NCI-H345 (cell line): ENCODE measurements around the gene NAXD.
"Not testable (repeated sequence)": the region's sequence is repeated elsewhere in the genome, so short reads cannot be mapped to it uniquely, and the experiment has no call there.

ENCODE experiments used
- DNase-seq: peaks from one replicate; lab custom pipeline; 2025; lab: John Stamatoyannopoulos, UW

NAXD gene

GRCh38 chr13:110664673-110665072, 49.3 kb downstream of the NAXD start:
- no peak for DNase-seq

- no peak for DNase-seq
Observed at GRCh38 chr13:110665491-110666254, 50.3 kb downstream of the NAXD start.

DNA sequence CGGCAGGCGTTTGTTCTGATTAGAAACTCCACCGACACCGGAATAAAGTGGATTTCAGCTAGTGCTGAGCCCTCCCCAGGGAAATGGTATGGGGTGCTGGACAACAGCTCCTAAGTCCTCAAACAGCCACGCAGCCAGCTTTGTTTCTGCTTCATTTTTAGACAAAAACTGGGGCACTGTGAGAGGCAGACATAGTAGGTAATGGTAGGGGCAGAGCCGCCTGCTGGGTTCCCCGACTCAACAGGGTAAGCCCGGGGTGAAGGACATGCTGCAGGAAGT, 50.8 kb downstream of the NAXD start:
- DNase-seq, result no peak

DNA sequence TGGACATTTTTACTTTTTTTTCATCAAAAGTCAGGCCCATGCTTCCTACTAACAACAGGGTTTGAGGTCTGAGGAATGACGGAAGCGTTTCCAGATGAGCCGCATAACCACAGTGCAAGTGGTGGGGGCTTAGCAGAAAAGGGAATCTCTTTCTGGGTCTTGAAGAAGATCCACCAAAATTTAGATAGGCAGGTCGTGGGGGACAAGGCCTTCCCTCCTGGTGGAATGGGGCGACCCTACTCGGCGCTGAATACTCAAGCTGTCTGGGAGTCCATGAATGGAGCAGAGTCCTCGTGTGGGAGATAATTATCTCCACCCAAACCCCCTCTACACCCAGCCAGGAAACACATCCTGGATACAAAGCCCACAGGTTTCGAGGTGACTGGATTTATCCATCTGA, 53.7 kb downstream of the NAXD start:
- no peak for DNase-seq

- not testable (repeated sequence) for DNase-seq
Observed at GRCh38 chr13:110669814-110670213, 54.5 kb downstream of the NAXD start.

GRCh38 chr13:110676595-110677587, 61.5 kb downstream of the NAXD start:
- no peak for DNase-seq

DNA sequence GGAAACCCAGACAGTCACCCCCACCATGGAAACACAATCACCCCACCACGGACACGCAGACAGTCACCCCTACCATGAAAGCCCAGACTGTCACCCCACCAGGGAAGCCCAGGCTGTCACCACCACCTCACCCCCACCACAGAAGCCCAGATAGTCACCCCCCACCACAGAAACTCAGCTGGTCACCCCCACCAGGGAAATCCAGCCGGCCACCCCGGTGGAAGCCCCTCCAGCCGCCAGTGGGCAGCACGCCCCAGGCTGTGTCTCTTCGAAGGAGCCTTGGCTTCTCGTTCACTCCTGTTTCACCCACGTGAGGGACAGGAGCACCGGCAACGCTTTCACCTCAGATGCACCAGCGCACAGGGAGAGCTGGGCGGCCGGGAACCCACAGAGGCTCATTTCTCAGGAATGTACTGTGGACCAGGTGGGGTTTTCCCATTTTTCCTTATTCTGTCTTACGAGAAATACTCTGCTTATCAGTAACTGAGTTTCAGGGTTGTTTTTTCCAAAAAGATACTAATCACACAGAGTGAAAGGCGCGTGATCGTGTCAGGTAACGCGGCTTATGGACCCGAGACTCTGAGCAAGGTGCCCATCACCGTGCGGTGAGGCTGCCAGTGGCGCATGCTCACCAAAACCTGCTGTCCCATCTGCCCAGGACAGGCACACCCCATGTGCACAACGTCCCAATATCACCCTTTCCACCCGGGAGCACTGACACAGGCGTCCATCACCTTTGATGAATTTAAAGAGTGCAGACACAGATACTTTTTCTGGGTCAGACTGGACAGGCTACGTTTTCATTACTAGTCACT, 62.6 kb downstream of the NAXD start:
- DNase-seq, result no peak

- DNase-seq, result no peak
Observed at GRCh38 chr13:110680852-110681251, 65.5 kb downstream of the NAXD start.

DNA sequence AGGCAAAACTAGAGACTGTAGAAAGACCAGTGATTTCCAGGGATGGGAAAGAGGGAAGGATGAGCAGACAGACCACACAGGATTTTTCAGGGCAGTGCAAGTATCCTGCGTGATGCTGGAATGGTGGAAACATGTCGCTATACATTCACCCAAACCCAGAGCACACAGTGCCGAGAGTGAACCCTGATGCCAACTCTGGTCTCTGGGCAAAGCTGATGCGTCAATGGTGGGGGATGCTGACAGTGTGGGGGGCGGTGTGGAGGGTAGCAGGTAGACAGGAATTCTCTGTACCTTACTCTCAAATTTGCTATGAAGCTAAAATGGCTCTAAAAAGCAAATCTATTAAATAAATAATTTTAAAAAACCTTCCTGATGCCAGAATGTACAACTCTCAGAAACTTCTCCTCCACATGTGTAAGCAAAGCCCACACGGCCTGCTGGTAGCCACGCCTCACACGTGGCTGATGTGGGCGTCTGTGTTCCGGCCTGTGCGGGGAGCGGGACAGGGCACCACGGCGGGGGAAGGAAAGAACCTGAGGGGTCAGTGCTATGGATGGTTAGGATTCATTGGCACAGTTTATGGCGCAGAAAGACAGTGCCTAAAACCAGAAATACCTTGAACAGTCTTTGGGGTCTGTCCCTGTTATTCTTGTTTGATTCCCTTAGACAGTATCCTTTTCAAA, 66.7 kb downstream of the NAXD start:
- no peak for DNase-seq

DNA sequence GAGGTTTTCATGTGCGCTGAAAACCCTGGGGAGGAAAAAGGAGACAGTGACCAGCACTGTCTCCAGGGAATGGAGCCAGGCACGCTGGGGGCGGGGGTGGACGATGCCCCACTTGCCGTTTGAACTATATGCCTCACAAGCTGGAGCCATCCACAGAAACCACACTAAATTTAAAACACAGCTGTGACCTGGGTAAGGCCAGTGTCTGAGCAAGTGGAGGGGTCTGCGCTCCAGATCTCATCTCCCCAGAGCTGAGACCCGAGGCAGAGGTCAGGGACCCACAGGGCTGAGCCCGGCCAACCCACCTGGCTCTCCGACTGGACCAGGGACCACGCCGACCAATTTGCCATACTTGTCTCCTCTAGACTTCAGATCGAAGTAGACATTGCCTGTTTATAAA, 67.4 kb downstream of the NAXD start:
- DNase-seq, result no peak

GRCh38 chr13:110683203-110683883, 68.0 kb downstream of the NAXD start:
- DNase-seq, result no peak

DNA sequence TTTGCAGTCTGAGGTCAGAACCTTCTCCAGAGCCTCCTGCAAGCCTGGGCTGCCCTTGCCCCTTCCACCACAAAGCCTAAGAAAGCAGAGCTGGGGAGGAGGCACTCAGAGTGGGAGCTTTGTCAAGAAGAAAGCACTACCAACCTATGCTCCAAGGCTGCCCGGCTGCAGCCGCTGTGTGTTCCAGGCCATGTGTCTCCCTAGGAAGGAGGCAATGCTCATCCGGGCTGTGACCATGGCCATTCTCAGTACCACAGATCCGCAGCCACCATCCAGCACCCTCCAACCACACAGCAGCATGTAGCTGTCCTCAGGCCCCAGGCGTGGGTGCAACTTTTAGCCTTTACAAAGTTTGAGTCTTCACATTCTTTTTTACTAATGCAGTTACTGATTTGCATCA, 68.6 kb downstream of the NAXD start:
- DNase-seq, result no peak

DNA sequence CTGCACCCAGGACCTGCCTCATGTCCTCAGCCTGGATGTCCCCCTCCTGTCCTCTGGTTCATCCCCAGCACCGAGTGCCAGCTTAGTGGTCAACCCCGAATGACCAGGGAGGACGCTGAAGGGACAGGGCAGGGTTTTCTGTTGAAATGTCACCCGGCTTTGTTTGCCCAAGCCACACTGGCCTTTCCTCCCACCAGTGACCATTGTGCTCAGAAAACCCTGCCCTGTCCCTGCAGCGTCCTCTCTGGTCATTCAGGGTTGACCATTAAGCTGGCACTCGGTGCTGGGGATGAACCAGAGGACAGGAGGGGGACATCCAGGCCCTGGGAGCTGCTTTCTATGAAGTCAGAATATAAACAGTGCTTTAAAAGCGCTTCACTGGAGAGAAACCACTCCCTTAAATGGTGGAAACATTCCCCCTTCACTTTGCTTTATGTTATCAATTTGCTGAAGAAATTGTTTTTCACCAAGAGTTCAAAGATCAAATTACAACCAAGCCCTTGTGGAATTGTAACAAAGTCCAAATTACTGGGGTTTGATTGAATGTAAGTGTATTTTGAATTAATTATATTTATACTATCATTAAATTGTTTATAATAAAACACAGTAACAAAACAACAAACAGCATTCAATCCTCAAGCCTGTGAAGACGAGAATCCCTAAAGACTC, 69.2 kb downstream of the NAXD start:
- DNase-seq, result no peak

DNA sequence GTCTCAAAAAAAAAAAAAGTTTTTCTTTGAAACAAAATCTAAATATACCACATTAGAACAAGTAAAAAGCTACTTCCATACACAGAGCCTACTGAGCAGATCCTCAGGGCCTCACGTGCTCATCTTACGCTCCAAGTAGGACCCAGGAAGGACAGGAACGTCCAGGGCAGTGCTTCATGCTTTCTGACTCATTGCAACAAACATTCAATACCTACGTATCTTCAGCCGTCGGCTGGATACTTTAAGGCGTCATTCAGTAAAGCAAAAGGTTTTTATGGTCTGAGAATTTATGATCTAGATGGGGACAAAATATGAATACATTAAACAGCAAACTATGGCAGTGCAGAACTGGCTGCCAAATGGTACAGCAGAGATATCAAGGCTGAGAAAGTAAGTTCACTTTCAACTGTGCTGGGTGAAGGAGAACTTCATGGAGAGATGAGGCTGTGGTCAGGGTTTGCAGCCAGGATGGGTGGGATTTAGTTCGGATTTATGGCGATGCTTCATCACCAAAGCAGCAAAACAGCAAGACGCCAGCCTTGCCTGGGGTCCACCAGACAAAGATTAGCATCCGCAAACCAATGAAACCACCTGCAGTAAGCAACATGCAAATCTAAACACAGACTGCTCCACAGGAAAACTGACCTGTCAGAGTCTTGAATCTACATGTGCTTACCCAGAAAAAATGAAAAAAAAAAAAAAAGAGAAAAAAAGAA, 70.1 kb downstream of the NAXD start:
- DNase-seq, result no peak

- DNase-seq, result no peak
Observed at GRCh38 chr13:110687736-110688135, 72.4 kb downstream of the NAXD start.

GRCh38 chr13:110689041-110689440, 73.7 kb downstream of the NAXD start:
- DNase-seq, result no peak
